ENCODE data around the gene MSI2.

The MSI2 gene

GRCh38 chr17:57589151-57590034 lies 333.1 kb downstream of the MSI2 start:
- DNase-seq, result peak; percentile 89

- no peak for DNase-seq
Measured at GRCh38 chr17:57593739-57594462, 337.6 kb downstream of the MSI2 start.

GRCh38 chr17:57594767-57595166 lies 338.4 kb downstream of the MSI2 start:
- DNase-seq, result no peak

GRCh38 chr17:57595426-57595825 lies 339.1 kb downstream of the MSI2 start:
- no peak for DNase-seq

GRCh38 chr17:57595947-57596695 lies 339.8 kb downstream of the MSI2 start:
- DNase-seq, result no peak

GRCh38 chr17:57597101-57597500 lies 340.8 kb downstream of the MSI2 start:
- DNase-seq, result no peak

GRCh38 chr17:57597531-57598453 lies 341.5 kb downstream of the MSI2 start:
- DNase-seq, result peak; percentile 68

GRCh38 chr17:57599271-57600045 lies 343.1 kb downstream of the MSI2 start:
- DNase-seq, result no peak

GRCh38 chr17:57600074-57600473 lies 343.8 kb downstream of the MSI2 start:
- no peak for DNase-seq

- no peak for DNase-seq
Measured at GRCh38 chr17:57601143-57601735, 344.9 kb downstream of the MSI2 start.

GRCh38 chr17:57602896-57603295 lies 346.6 kb downstream of the MSI2 start:
- DNase-seq, result no peak

GRCh38 chr17:57603546-57603945 lies 347.2 kb downstream of the MSI2 start:
- no peak for DNase-seq

GRCh38 chr17:57603978-57604377 lies 347.7 kb downstream of the MSI2 start:
- no peak for DNase-seq

- peak; percentile 29 for DNase-seq
Measured at GRCh38 chr17:57604771-57605674, 348.7 kb downstream of the MSI2 start.

GRCh38 chr17:57605675-57606105 lies 349.4 kb downstream of the MSI2 start:
- no peak for DNase-seq

GRCh38 chr17:57606111-57606875 lies 350.0 kb downstream of the MSI2 start:
- no peak for DNase-seq

GRCh38 chr17:57607553-57608120 lies 351.3 kb downstream of the MSI2 start:
- DNase-seq, result no peak

GRCh38 chr17:57608369-57609124 lies 352.2 kb downstream of the MSI2 start:
- no peak for DNase-seq
